B cell (primary cell): ENCODE data around the gene IER3. TPM values are rescaled to one million over a fixed set of nuclear protein-coding genes. Genes with fewer than 3 reads are reported as not detected.

Experiments
- ATAC-seq: fragments of 200-7000 bp; cut with Tn5 transposase; one replicate; pipeline ENCODE4 v1.10.0; 2021; ENCODE audit warnings: low read depth, mild to moderate bottlenecking, moderate number of reproducible peaks, moderate library complexity
- CTCF ChIA-PET: fragments of 350-600 bp; sonication (Branson Sonifier 250); formaldehyde crosslinking; loops from one replicate; lab custom pipeline; 2021; ENCODE audit warnings: antibody characterized with exemption, inconsistent platforms; lab: Charles Lee
- POLR2A ChIA-PET: fragments of 350-600 bp; sonication (Branson Sonifier 250); formaldehyde crosslinking; loops from one replicate; lab custom pipeline; 2021; ENCODE audit warnings: antibody characterized with exemption; lab: Charles Lee
- DNase-seq: peaks from one replicate; pipeline ENCODE4 v3.0.0; 2013
- H2AFZ ChIP-seq: 2 replicates; pipeline ENCODE4 v1.6.1; 2012; ENCODE audit warnings: mild to moderate bottlenecking, low read depth, low read length; ENCODE audit not compliant: insufficient read depth, poor library complexity, severe bottlenecking
- H3K27ac ChIP-seq, 2 donors: 1 replicate in 1 of 2; 2 replicates in 1 of 2; pipeline ENCODE4 v1.5.1; 2012 to 2013; ENCODE audit warnings: low read length in 2 of 2, mild to moderate bottlenecking in 2 of 2, moderate library complexity in 1 of 2
- H3K27me3 ChIP-seq, 4 experiments: fragments of 200-600 bp in 1 of 4; sonication (generic) in 1 of 4; replicated peaks in 1 of 4; 1 replicate in 2 of 4; 2 replicates in 2 of 4; pipeline versions ENCODE4 v1.6.1 to v1.7.0; 2013 to 2016; ENCODE audit warnings: low read length in 3 of 4, mild to moderate bottlenecking in 2 of 4, mixed read lengths in 1 of 4, moderate library complexity in 1 of 4; ENCODE audit not compliant: insufficient read depth in 4 of 4, control insufficient read depth in 3 of 4; ENCODE audit errors: control extremely low read depth in 1 of 4
- H3K36me3 ChIP-seq, 2 experiments: replicated peaks in 1 of 2; 1 replicate in 1 of 2; 2 replicates in 1 of 2; pipeline versions ENCODE4 v1.6.1 to v1.7.1; 2013; ENCODE audit warnings: low read length in 1 of 2; ENCODE audit not compliant: insufficient read depth in 2 of 2, control insufficient read depth in 1 of 2; ENCODE audit errors: control extremely low read depth in 1 of 2, extremely low read depth in 1 of 2
- H3K4me1 ChIP-seq, 2 donors: fragments of 200-600 bp in 1 of 2; sonication (generic) in 1 of 2; 1 replicate in 1 of 2; 2 replicates in 1 of 2; pipeline versions ENCODE4 v1.5.1 to v1.6.1; 2013 to 2017; ENCODE audit warnings: low read length in 2 of 2; ENCODE audit not compliant: control insufficient read depth in 2 of 2, insufficient read depth in 2 of 2
- H3K4me2 ChIP-seq: replicated peaks from 2 replicates; pipeline ENCODE3; 2012; ENCODE audit warnings: mild to moderate bottlenecking, low read depth, low read length; ENCODE audit not compliant: poor library complexity, severe bottlenecking
- H3K4me3 ChIP-seq, 5 experiments: fragments of 200-600 bp in 1 of 5; sonication (generic) in 1 of 5; 1 replicate in 3 of 5; 2 replicates in 2 of 5; pipeline versions ENCODE4 v1.5.1 to v1.7.0; 2011 to 2016; ENCODE audit warnings: low read length in 4 of 5, mild to moderate bottlenecking in 4 of 5, low read depth in 2 of 5, control low read depth in 1 of 5, moderate library complexity in 1 of 5; ENCODE audit not compliant: insufficient read depth in 1 of 5; ENCODE audit errors: control extremely low read depth in 1 of 5, extremely low read depth in 1 of 5
- H3K79me2 ChIP-seq: fragments of 200-600 bp; sonication (generic); one replicate; pipeline ENCODE4 v1.6.0; 2016; ENCODE audit warnings: low read length; ENCODE audit not compliant: control insufficient read depth, insufficient read depth
- H3K9ac ChIP-seq: fragments of 200-600 bp; sonication (generic); 2 replicates; pipeline ENCODE4 v1.6.1; 2017; ENCODE audit warnings: mild to moderate bottlenecking, low read length, moderate library complexity
- H3K9me3 ChIP-seq, 3 donors: one replicate each; pipeline versions ENCODE4 v1.6.1 to v1.7.1; 2013; ENCODE audit warnings: low read length in 2 of 3; ENCODE audit not compliant: control insufficient read depth in 2 of 3, insufficient read depth in 1 of 3; ENCODE audit errors: control extremely low read depth in 1 of 3
- H4K20me1 ChIP-seq: 2 replicates; pipeline ENCODE4 v1.6.0; 2012; ENCODE audit warnings: mild to moderate bottlenecking, low read length; ENCODE audit not compliant: insufficient read depth, control insufficient read depth, poor library complexity, severe bottlenecking
- H3K27ac Mint-ChIP-seq: one replicate; pipeline ENCODE4 v1.8.0; 2021; ENCODE audit warnings: mixed read lengths
- H3K27me3 Mint-ChIP-seq: one replicate; pipeline ENCODE4 v1.8.0; 2021; ENCODE audit warnings: mixed read lengths
- H3K4me1 Mint-ChIP-seq: one replicate; pipeline ENCODE4 v1.8.0; 2021; ENCODE audit warnings: mixed read lengths
- H3K4me3 Mint-ChIP-seq: one replicate; pipeline ENCODE4 v1.8.0; 2021; ENCODE audit warnings: mixed read lengths
- H3K9me3 Mint-ChIP-seq: one replicate; pipeline ENCODE4 v1.8.0; 2022; ENCODE audit warnings: mixed read lengths; ENCODE audit not compliant: insufficient read depth
- EZH2 ChIP-seq: IDR thresholded peaks from 2 replicates; pipeline ENCODE4 v1.6.1; 2012; ENCODE audit warnings: borderline replicate concordance, low read depth, mild to moderate bottlenecking, moderate library complexity, low read length; ENCODE audit not compliant: insufficient read depth, poor library complexity, severe bottlenecking
- WGBS: methylation state at CpG from one replicate; pipeline ENCODE4 v1.1.5; 2013; ENCODE audit warnings: missing lambda C conversion rate; ENCODE audit not compliant: insufficient coverage; 5-methylcytosine and 5-hydroxymethylcytosine counted together
- intact Hi-C: fragments of 100-400 bp; cut with micrococcal nuclease; formaldehyde crosslinking; loops from one replicate; pipeline ENCODE4 v1.10.0; 2022
- polyA minus RNA-seq: library from RNA; depleted of rRNA, polyadenylated mRNA; stranded (reverse); fragments of >200 nt; gene quantifications from 2 replicates; pipeline ENCODE4 v1.2.3, GENCODE V29; 2012
- polyA plus RNA-seq: library from polyadenylated mRNA; depleted of rRNA; stranded (reverse); fragments of >200 nt; gene quantifications from 2 replicates; pipeline ENCODE4 v1.2.3, GENCODE V29; 2012
- total RNA-seq, 2 donors: library from RNA; stranded (reverse); fragments of 120-200 nt in 1 of 2; gene quantifications; 1 replicate in 1 of 2; 2 replicates in 1 of 2; pipeline versions ENCODE4 v1.2.3 to v1.2.4, GENCODE V29; 2013 to 2022
- TF ChIP-seq, protein P1 (sequence below): fragments of 200-600 bp; IDR thresholded peaks from one replicate; pipeline ENCODE4 v1.8.0; 2022; ENCODE audit warnings: antibody characterized with exemption, mild to moderate bottlenecking

The IER3 gene, protein sequence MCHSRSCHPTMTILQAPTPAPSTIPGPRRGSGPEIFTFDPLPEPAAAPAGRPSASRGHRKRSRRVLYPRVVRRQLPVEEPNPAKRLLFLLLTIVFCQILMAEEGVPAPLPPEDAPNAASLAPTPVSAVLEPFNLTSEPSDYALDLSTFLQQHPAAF
- total RNA-seq (4.2 and 5.5 TPM in 2 replicates), polyA plus RNA-seq (3.7 and 7.5 TPM in 2 replicates), polyA minus RNA-seq (2.1 and 4.9 TPM in 2 replicates)
- total RNA-seq (2013): 1.5 TPM

DNA sequence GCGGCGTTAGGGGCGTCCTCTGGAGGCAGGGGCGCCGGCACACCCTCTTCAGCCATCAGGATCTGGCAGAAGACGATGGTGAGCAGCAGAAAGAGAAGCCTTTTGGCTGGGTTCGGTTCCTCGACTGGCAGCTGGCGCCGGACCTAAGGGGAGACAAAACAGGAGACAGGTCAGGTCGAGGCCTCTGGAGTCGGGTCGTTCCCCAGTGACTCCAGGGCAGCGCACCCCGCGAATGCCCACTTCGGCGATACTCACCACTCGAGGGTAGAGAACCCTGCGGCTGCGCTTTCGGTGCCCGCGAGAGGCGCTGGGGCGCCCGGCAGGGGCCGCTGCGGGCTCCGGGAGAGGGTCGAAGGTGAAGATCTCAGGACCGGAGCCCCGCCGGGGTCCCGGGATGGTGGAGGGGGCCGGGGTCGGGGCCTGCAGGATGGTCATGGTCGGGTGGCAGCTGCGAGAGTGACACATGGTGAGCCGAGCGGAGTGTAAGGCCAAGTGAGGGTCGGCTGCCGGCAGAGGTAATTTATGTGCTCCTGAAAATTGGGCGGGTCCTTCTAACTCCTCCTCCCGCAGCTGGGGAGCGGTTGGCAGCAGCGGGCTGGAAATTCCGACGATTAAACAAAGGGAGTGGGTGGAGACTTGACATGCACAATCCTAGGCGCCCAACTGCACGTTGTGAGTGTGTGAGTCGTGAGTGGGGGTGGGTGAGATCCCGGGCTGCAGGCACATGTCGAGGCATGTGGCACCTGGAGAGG lies at the start of gene IER3:
Gene IER3 (minus strand): TSS at position 494 of the 752 bp plus-strand sequence. CDS start 29 bp downstream, at position 465.
- peak within 1 kb of the TSS in 1 of 2 donors; percentile 61 for H3K27ac ChIP-seq
- peak within 1 kb of the TSS; percentile 80 for H2AFZ ChIP-seq
- H3K9me3 ChIP-seq: no peaks in the 10 kb centered on the region
- H3K9ac ChIP-seq: peak within 1 kb of the TSS; percentile 70
- peak within 1 kb of the TSS; percentile 92 for H3K4me2 ChIP-seq
- ChIA-PET POLR2A (interaction anchor here (0.6 to 0.7 kb wide), 2 partner anchors 10 to 61 kb away, joined by 3 to 9 read pairs; no protein-coding TSS in a partner anchor), CTCF (interaction anchor here (0.7 to 4.4 kb wide), 8 partner anchors 10 to 335 kb away, joined by 3 to 23 read pairs (median 4); no protein-coding TSS in a partner anchor)
- H3K4me3 Mint-ChIP-seq: peak within 1 kb of the TSS; percentile 87
- no peaks in the 10 kb centered on the region for H3K27me3 Mint-ChIP-seq
- no peaks in the 10 kb centered on the region for H4K20me1 ChIP-seq
- H3K27me3 ChIP-seq: no peaks in the 10 kb centered on the region
- peaks cover 39% of the 10 kb centered on the region for H3K4me1 Mint-ChIP-seq
- H3K36me3 ChIP-seq: peaks cover 0 to 6% of the 10 kb centered on the region in 2 experiments
- DNase-seq: peak; percentile 79
- peak within 1 kb of the TSS; percentile 36 to 82 (median 63) for H3K4me3 ChIP-seq
- peaks cover 13 to 28% of the 10 kb centered on the region in 2 donors for H3K4me1 ChIP-seq
- no peaks in the 10 kb centered on the region for H3K9me3 Mint-ChIP-seq
- peaks cover 4% of the 10 kb centered on the region for H3K79me2 ChIP-seq
- intact Hi-C loops: loop anchor here (2.0 to 10.0 kb wide), 6 partner anchors 51 to 343 kb away; partner anchors contain the start of genes ABCF1 and VARS2
- WGBS: under 1% methylated on average over 48 of the region's 54 CpGs
- peak; percentile 44 for ATAC-seq
- peak within 1 kb of the TSS; percentile 87 for H3K27ac Mint-ChIP-seq
- TF ChIP-seq EZH2: no peak
- TF ChIP-seq, protein P1, sequence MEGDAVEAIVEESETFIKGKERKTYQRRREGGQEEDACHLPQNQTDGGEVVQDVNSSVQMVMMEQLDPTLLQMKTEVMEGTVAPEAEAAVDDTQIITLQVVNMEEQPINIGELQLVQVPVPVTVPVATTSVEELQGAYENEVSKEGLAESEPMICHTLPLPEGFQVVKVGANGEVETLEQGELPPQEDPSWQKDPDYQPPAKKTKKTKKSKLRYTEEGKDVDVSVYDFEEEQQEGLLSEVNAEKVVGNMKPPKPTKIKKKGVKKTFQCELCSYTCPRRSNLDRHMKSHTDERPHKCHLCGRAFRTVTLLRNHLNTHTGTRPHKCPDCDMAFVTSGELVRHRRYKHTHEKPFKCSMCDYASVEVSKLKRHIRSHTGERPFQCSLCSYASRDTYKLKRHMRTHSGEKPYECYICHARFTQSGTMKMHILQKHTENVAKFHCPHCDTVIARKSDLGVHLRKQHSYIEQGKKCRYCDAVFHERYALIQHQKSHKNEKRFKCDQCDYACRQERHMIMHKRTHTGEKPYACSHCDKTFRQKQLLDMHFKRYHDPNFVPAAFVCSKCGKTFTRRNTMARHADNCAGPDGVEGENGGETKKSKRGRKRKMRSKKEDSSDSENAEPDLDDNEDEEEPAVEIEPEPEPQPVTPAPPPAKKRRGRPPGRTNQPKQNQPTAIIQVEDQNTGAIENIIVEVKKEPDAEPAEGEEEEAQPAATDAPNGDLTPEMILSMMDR: peak; percentile 82
